ENCODE data around the gene NDST3. TPM values are rescaled to one million over a fixed set of nuclear protein-coding genes. Genes with fewer than 3 reads are reported as not detected.

NDST3 gene
- total and polyA plus RNA-seq, 2 of the 13 experiments (the other 11 are each of a cell fraction or from before 2014, with no cell fraction given) = not detected

DNA sequence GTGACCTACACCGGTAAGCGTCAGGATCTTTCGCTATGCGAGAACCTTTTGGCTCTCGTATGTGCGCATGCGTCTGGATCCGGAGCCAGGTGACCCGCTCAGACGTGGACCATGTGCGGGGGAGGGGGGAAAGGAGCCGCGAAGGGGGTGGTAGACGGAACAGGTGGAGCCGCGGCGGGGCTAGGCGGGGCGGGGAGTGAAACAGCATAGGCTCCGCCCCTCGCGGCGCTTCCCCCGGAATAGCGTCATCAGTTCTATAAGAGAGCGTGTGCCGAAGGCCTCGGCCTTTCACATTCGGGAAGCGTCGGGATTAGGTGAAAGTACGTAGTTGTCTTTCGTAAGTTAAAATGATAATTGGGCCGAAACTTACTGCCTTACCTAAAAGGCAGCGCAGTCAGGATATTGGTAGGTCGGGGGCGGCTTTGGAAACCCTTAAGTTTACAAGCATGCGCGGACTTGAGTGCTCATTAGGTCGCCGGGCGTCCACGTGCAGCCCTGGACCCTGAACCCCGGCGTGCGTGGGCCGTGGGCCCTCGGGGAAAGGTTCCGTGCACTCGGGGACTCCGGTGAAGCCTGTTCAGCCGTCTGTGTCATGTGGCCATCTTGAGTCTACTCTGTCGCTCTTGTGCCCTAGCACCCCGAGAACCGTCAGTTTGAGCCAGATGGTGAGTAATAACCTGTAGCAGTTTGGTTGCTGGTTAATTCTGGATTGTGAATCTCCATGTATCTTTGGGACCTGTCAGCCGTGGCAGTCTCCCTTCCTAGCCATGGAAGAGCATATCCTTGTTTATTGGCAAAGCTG lies 244.4 kb downstream of the NDST3 start (continued):
- peak; percentile 94 for TF ChIP-seq CREM (IDR thresholded peaks at IDR 0.05)
- no peak for TF ChIP-seq CREM (CRISPR knock-in tag; IDR thresholded peaks at IDR 0.05)
- TF ChIP-seq ZNF674 (CRISPR knock-in tag; IDR thresholded peaks at IDR 0.05; ENCODE audit: low read depth) = no peak
- TF ChIP-seq NR2C2 (CRISPR knock-in tag; IDR thresholded peaks at IDR 0.05; ENCODE audit: borderline replicate concordance) = peak; percentile 36; the same call in 1 of the 2 replicates
- no peak for TF ChIP-seq ZIK1 (CRISPR knock-in tag; IDR thresholded peaks at IDR 0.05; ENCODE audit: borderline replicate concordance, low read depth)
- peak; percentile 39 for TF ChIP-seq RAD21 (CRISPR knock-in tag; IDR thresholded peaks at IDR 0.05)
- TF ChIP-seq, protein P1, sequence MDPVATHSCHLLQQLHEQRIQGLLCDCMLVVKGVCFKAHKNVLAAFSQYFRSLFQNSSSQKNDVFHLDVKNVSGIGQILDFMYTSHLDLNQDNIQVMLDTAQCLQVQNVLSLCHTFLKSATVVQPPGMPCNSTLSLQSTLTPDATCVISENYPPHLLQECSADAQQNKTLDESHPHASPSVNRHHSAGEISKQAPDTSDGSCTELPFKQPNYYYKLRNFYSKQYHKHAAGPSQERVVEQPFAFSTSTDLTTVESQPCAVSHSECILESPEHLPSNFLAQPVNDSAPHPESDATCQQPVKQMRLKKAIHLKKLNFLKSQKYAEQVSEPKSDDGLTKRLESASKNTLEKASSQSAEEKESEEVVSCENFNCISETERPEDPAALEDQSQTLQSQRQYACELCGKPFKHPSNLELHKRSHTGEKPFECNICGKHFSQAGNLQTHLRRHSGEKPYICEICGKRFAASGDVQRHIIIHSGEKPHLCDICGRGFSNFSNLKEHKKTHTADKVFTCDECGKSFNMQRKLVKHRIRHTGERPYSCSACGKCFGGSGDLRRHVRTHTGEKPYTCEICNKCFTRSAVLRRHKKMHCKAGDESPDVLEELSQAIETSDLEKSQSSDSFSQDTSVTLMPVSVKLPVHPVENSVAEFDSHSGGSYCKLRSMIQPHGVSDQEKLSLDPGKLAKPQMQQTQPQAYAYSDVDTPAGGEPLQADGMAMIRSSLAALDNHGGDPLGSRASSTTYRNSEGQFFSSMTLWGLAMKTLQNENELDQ (CRISPR knock-in tag; IDR thresholded peaks at IDR 0.05; ENCODE audit: borderline replicate concordance) = no peak
- TF ChIP-seq, protein P2, sequence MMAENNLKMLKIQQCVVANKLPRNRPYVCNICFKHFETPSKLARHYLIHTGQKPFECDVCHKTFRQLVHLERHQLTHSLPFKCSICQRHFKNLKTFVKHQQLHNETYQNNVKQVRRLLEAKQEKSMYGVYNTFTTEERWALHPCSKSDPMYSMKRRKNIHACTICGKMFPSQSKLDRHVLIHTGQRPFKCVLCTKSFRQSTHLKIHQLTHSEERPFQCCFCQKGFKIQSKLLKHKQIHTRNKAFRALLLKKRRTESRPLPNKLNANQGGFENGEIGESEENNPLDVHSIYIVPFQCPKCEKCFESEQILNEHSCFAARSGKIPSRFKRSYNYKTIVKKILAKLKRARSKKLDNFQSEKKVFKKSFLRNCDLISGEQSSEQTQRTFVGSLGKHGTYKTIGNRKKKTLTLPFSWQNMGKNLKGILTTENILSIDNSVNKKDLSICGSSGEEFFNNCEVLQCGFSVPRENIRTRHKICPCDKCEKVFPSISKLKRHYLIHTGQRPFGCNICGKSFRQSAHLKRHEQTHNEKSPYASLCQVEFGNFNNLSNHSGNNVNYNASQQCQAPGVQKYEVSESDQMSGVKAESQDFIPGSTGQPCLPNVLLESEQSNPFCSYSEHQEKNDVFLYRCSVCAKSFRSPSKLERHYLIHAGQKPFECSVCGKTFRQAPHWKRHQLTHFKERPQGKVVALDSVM (CRISPR knock-in tag; IDR thresholded peaks at IDR 0.05) = no peak
- TF ChIP-seq RFX3 (CRISPR knock-in tag; IDR thresholded peaks at IDR 0.05) = no peak
- TF ChIP-seq ZNF431 (CRISPR knock-in tag; IDR thresholded peaks at IDR 0.05; ENCODE audit: borderline replicate concordance, low read depth) = 0 out of 2 replicates have a peak, but pooled peaks have one; percentile 11
- TF ChIP-seq NR2F1 (CRISPR knock-in tag; IDR thresholded peaks at IDR 0.05) = peak; percentile 26 to 45; a peak in 2 of 4 replicates
- TF ChIP-seq HNF4A (CRISPR knock-in tag; IDR thresholded peaks at IDR 0.05) = peak; percentile 78
- TF ChIP-seq YY1 (IDR thresholded peaks at IDR 0.05; ENCODE audit: insufficient read depth, insufficient replicate concordance, low read depth, low read length) = peak; percentile 39
- no peak for TF ChIP-seq MTF2 (CRISPR knock-in tag; IDR thresholded peaks at IDR 0.05; ENCODE audit: borderline replicate concordance)
- TF ChIP-seq ZKSCAN1 (IDR thresholded peaks at IDR 0.05; ENCODE audit: low read length) = 0 out of 2 replicates have a peak, but pooled peaks have one; percentile 38
- peak; percentile 77; the same call in 1 of the 2 replicates for TF ChIP-seq RFXANK (CRISPR knock-in tag; IDR thresholded peaks at IDR 0.05)
- TF ChIP-seq STAT5B (CRISPR knock-in tag; IDR thresholded peaks at IDR 0.05) = peak; percentile 85; the same call in 1 of the 2 replicates
- TF ChIP-seq, protein P3, sequence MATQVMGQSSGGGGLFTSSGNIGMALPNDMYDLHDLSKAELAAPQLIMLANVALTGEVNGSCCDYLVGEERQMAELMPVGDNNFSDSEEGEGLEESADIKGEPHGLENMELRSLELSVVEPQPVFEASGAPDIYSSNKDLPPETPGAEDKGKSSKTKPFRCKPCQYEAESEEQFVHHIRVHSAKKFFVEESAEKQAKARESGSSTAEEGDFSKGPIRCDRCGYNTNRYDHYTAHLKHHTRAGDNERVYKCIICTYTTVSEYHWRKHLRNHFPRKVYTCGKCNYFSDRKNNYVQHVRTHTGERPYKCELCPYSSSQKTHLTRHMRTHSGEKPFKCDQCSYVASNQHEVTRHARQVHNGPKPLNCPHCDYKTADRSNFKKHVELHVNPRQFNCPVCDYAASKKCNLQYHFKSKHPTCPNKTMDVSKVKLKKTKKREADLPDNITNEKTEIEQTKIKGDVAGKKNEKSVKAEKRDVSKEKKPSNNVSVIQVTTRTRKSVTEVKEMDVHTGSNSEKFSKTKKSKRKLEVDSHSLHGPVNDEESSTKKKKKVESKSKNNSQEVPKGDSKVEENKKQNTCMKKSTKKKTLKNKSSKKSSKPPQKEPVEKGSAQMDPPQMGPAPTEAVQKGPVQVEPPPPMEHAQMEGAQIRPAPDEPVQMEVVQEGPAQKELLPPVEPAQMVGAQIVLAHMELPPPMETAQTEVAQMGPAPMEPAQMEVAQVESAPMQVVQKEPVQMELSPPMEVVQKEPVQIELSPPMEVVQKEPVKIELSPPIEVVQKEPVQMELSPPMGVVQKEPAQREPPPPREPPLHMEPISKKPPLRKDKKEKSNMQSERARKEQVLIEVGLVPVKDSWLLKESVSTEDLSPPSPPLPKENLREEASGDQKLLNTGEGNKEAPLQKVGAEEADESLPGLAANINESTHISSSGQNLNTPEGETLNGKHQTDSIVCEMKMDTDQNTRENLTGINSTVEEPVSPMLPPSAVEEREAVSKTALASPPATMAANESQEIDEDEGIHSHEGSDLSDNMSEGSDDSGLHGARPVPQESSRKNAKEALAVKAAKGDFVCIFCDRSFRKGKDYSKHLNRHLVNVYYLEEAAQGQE (IDR thresholded peaks at IDR 0.05; ENCODE audit: borderline replicate concordance in 1 of 2, low read depth in 1 of 2, low read length in 2 of 2) = peak in 1 of 2 experiments; percentile 79; a peak in 2 of 4 replicates
- no peak for TF ChIP-seq SP2 (CRISPR knock-in tag; IDR thresholded peaks at IDR 0.05)
- no peak for TF ChIP-seq MTA3 (CRISPR knock-in tag; IDR thresholded peaks at IDR 0.05)
